HG02798 (cell line): ENCODE measurements around the gene LYPLA2.
A peak's percentile ranks its signal among the peaks of the same experiment; 100 is the strongest.
"Not testable (repeated sequence)": the region's sequence is repeated elsewhere in the genome, so short reads cannot be mapped to it uniquely, and the experiment has no call there.

Experiments used
- ATAC-seq: cut with Tn5 transposase; IDR thresholded peaks from one replicate; pipeline ENCODE4 v1.9.1; 2021; ENCODE audit warnings: mild to moderate bottlenecking; ENCODE audit not compliant: unreplicated experiment, poor library complexity

The LYPLA2 gene

GRCh38 chr1:23799570-23800399 is 8.8 kb downstream of the LYPLA2 start:
- no peak for ATAC-seq

- ATAC-seq = peak; percentile 84
These were observed 9.7 kb downstream of the LYPLA2 start, which contains the start of gene GALE for GRCh38 chr1:23800400-23801337. TSS of gene GALE (minus strand) at chr1:23800754. CDS start at chr1:23799007, 1,747 bp downstream.

- no peak for ATAC-seq
These were observed 10.4 kb downstream of the LYPLA2 start for GRCh38 chr1:23801338-23801748.

- no peak for ATAC-seq
These were observed 10.9 kb downstream of the LYPLA2 start for GRCh38 chr1:23801876-23802275.

GRCh38 chr1:23802809-23803342 is 11.9 kb downstream of the LYPLA2 start:
- ATAC-seq = not testable (repeated sequence)

GRCh38 chr1:23803674-23804073 is 12.7 kb downstream of the LYPLA2 start:
- no peak for ATAC-seq

- no peak for ATAC-seq
These were observed 13.4 kb downstream of the LYPLA2 start for GRCh38 chr1:23804183-23804835.

- no peak for ATAC-seq
These were observed 14.1 kb downstream of the LYPLA2 start for GRCh38 chr1:23805025-23805424.

GRCh38 chr1:23806280-23806679 is 15.3 kb downstream of the LYPLA2 start:
- no peak for ATAC-seq

- no peak for ATAC-seq
These were observed 16.5 kb downstream of the LYPLA2 start for GRCh38 chr1:23807453-23807852.

- ATAC-seq = peak; percentile 68
These were observed 18.8 kb downstream of the LYPLA2 start for GRCh38 chr1:23809751-23810171.

- ATAC-seq = no peak
These were observed 20.0 kb downstream of the LYPLA2 start for GRCh38 chr1:23810818-23811540.

- no peak for ATAC-seq
These were observed 23.1 kb downstream of the LYPLA2 start for GRCh38 chr1:23814016-23814415.

- no peak for ATAC-seq
These were observed 25.4 kb downstream of the LYPLA2 start for GRCh38 chr1:23816361-23816760.

GRCh38 chr1:23816906-23817305 is 26.0 kb downstream of the LYPLA2 start:
- no peak for ATAC-seq

- no peak for ATAC-seq
These were observed 26.7 kb downstream of the LYPLA2 start for GRCh38 chr1:23817633-23818032.

- no peak for ATAC-seq
These were observed 32.8 kb downstream of the LYPLA2 start for GRCh38 chr1:23823767-23824166.

GRCh38 chr1:23824711-23825075 is 33.7 kb downstream of the LYPLA2 start:
- ATAC-seq = no peak

GRCh38 chr1:23825076-23825761 is 34.3 kb downstream of the LYPLA2 start, which contains the start of gene HMGCL:
TSS of gene HMGCL (minus strand) at chr1:23825429. CDS start at chr1:23825415, 14 bp downstream.
- ATAC-seq = peak; percentile 90
